RWPE2 (cell line): ENCODE measurements around the gene ASAP2.

Source experiments
- ATAC-seq: fragments of 200-7000 bp; cut with Tn5 transposase; 3 replicates; pipeline ENCODE4 v1.9.1; 2021; ENCODE audit warnings: low read depth
- DNase-seq: peaks from one replicate; pipeline ENCODE4 v3.0.0-alpha.2; 2020; ENCODE audit warnings: low spot score
- H3K27ac ChIP-seq: fragments of 450-650 bp; 2 replicates; pipeline ENCODE4 v1.5.1; 2017; ENCODE audit warnings: mild to moderate bottlenecking; ENCODE audit not compliant: poor library complexity, severe bottlenecking
- H3K27me3 ChIP-seq: fragments of 250-450 bp; sonication (Bioruptor Pico); 2 replicates; pipeline ENCODE4 v1.5.1; 2021; ENCODE audit warnings: mild to moderate bottlenecking, moderate library complexity; ENCODE audit not compliant: insufficient read depth, poor library complexity, severe bottlenecking
- H3K36me3 ChIP-seq: fragments of 250-450 bp; sonication (Bioruptor Pico); 2 replicates; pipeline ENCODE4 v1.5.1; 2020; ENCODE audit warnings: low read depth, mild to moderate bottlenecking, moderate library complexity
- H3K4me1 ChIP-seq: fragments of 250-450 bp; sonication (Bioruptor Pico); 2 replicates; pipeline ENCODE4 v1.5.1; 2021; ENCODE audit warnings: mild to moderate bottlenecking, moderate library complexity; ENCODE audit not compliant: insufficient read depth, poor library complexity, severe bottlenecking
- H3K4me3 ChIP-seq: fragments of 250-450 bp; sonication (Bioruptor Pico); 2 replicates; pipeline ENCODE4 v1.5.1; 2021; ENCODE audit warnings: mild to moderate bottlenecking, moderate library complexity; ENCODE audit not compliant: severe bottlenecking
- H3K9me3 ChIP-seq: fragments of 250-450 bp; sonication (Bioruptor Pico); 2 replicates; pipeline ENCODE4 v1.5.1; 2021; ENCODE audit warnings: mild to moderate bottlenecking, moderate library complexity; ENCODE audit not compliant: severe bottlenecking
- CTCF ChIP-seq: fragments of 450-650 bp; IDR thresholded peaks from one replicate; pipeline ENCODE4 v1.5.1; 2017; ENCODE audit warnings: mild to moderate bottlenecking, moderate library complexity; ENCODE audit not compliant: poor library complexity, severe bottlenecking

The ASAP2 gene

GRCh38 chr2:9337901-9338300 is 131.3 kb downstream of the ASAP2 start:
- no peaks in the 10 kb centered on the region for H3K9me3 ChIP-seq
- no peak overlapping the region for H3K4me3 ChIP-seq
- no peak overlapping the region for H3K27ac ChIP-seq
- no peaks in the 10 kb centered on the region for H3K27me3 ChIP-seq
- ATAC-seq: no peak
- no peak for TF ChIP-seq CTCF
- peaks cover 82% of the 10 kb centered on the region for H3K36me3 ChIP-seq
- peaks cover 16% of the 10 kb centered on the region for H3K4me1 ChIP-seq
- no peak for DNase-seq

GRCh38 chr2:9341337-9341887 is 134.8 kb downstream of the ASAP2 start:
- no peak for DNase-seq
- ATAC-seq: no peak
- no peak overlapping the region for H3K27ac ChIP-seq
- H3K36me3 ChIP-seq: peaks cover 91% of the 10 kb centered on the region
- peaks cover 11% of the 10 kb centered on the region for H3K4me1 ChIP-seq
- no peak for TF ChIP-seq CTCF
- no peak overlapping the region for H3K4me3 ChIP-seq
- no peaks in the 10 kb centered on the region for H3K27me3 ChIP-seq
- no peaks in the 10 kb centered on the region for H3K9me3 ChIP-seq

- no peaks in the 10 kb centered on the region for H3K9me3 ChIP-seq
- no peak for DNase-seq
- no peaks in the 10 kb centered on the region for H3K4me1 ChIP-seq
- H3K4me3 ChIP-seq: no peak overlapping the region
- peaks cover 98% of the 10 kb centered on the region for H3K36me3 ChIP-seq
- ATAC-seq: no peak
- no peak overlapping the region for H3K27ac ChIP-seq
- H3K27me3 ChIP-seq: no peaks in the 10 kb centered on the region
- no peak for TF ChIP-seq CTCF
These were observed 136.0 kb downstream of the ASAP2 start for GRCh38 chr2:9342659-9343058.

- TF ChIP-seq CTCF: no peak
These were observed 136.9 kb downstream of the ASAP2 start for GRCh38 chr2:9343524-9343923.

GRCh38 chr2:9344434-9344833 is 137.8 kb downstream of the ASAP2 start:
- DNase-seq: no peak
- ATAC-seq: no peak
- H3K4me3 ChIP-seq: no peak overlapping the region
- H3K4me1 ChIP-seq: no peaks in the 10 kb centered on the region
- peaks cover 100% of the 10 kb centered on the region for H3K36me3 ChIP-seq
- no peaks in the 10 kb centered on the region for H3K9me3 ChIP-seq
- H3K27ac ChIP-seq: no peak overlapping the region
- TF ChIP-seq CTCF: no peak
- no peaks in the 10 kb centered on the region for H3K27me3 ChIP-seq

More at GRCh38 chr2:9343524-9343923, 136.9 kb downstream of the ASAP2 start:
- Histone ChIP-seq H3K4me3 (no peak overlapping the region), H3K4me1 (no peaks in the 10 kb centered on the region), H3K9me3 (no peaks in the 10 kb centered on the region), H3K27me3 (no peaks in the 10 kb centered on the region), H3K27ac (no peak overlapping the region), H3K36me3 (peaks cover 98% of the 10 kb centered on the region)
- DNase-seq (no peak), ATAC-seq (no peak)
